Measurements from ENCODE around the gene DDX21. TPM values are rescaled to one million over a fixed set of nuclear protein-coding genes. Genes with fewer than 3 reads are reported as not detected.
"Not testable (repeated sequence)": the region's sequence is repeated elsewhere in the genome, so short reads cannot be mapped to it uniquely, and the experiment has no call there.

DDX21 gene
- total RNA-seq, 4 donors from 2014 or later: 8.8 to 29.5 (median 17.0) TPM

DNA sequence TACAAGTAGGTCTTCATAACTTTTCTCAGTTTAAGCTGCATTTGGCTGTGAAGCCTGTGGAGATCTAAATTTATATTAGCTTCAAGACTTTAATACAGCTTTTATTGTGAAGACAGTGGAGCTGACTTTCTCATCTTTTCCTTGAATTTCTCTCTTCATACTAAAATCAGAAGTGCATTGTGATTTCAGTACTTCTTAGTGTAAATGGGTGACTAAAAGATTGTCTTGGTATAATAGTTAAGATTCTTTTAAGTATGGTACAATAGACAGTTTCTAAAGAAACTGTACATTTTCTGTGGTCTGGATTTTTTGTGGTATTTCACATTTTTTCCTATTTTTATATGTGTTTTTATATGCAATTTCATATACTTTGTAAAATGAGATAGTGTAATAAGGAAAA, 21.0 kb upstream of the DDX21 start:
- Histone ChIP-seq H3K36me3 (peaks cover 0 to 38% (median 17%) of the 10 kb centered on the region in 4 donors), H3K27me3 (no peaks in the 10 kb centered on the region), H3K4me1 (no peaks in the 10 kb centered on the region), H3K27ac (no peak overlapping the region), H3K4me3 (no peak overlapping the region), H3K9me3 (no peaks in the 10 kb centered on the region)
- intact Hi-C loops (cut with DNase I; ENCODE audit: low total_unique reads) (no loop called here), in situ Hi-C loops (cut with MboI; ENCODE audit: low pct_ligation_motif_present in 1 of 4, low pct_unique_long_range_greater_than_20kb in 1 of 4, low sequenced_read_pairs in 3 of 4) (no loop called here)
- no peak for TF ChIP-seq CTCF (IDR thresholded peaks at IDR 0.05)
- TF ChIP-seq POLR2A (IDR thresholded peaks at IDR 0.05): no peak
- TF ChIP-seq EP300 (IDR thresholded peaks at IDR 0.05; ENCODE audit: low read depth): no peak
- TF ChIP-seq POLR2AphosphoS5 (IDR thresholded peaks at IDR 0.05): no peak
- DNase-seq: no peak

- Histone ChIP-seq H3K27me3 (no peaks in the 10 kb centered on the region), H3K9me3 (no peaks in the 10 kb centered on the region), H3K27ac (no peak overlapping the region), H3K36me3 (peaks cover 0 to 64% (median 17%) of the 10 kb centered on the region in 4 donors), H3K4me3 (no peak overlapping the region), H3K4me1 (no peaks in the 10 kb centered on the region)
- 64 to 70% methylated on average over 2 of the region's 2 CpGs for WGBS, 2 donors (ENCODE audit: low coverage in 1 of 2)
- no peak for TF ChIP-seq POLR2AphosphoS5 (IDR thresholded peaks at IDR 0.05)
- TF ChIP-seq CTCF (IDR thresholded peaks at IDR 0.05): no peak
- TF ChIP-seq EP300 (IDR thresholded peaks at IDR 0.05; ENCODE audit: low read depth): no peak
- TF ChIP-seq POLR2A (IDR thresholded peaks at IDR 0.05): no peak
- DNase-seq: no peak
- intact Hi-C loops (cut with DNase I; ENCODE audit: low total_unique reads): no loop called here
- in situ Hi-C loops (cut with MboI; ENCODE audit: low pct_ligation_motif_present in 1 of 4, low pct_unique_long_range_greater_than_20kb in 1 of 4, low sequenced_read_pairs in 3 of 4): no loop called here
Observed at GRCh38 chr10:68938117-68938516, 17.9 kb upstream of the DDX21 start.

GRCh38 chr10:68938884-68939283, 17.1 kb upstream of the DDX21 start:
- no peaks in the 10 kb centered on the region for H3K9me3 ChIP-seq
- H3K4me3 ChIP-seq: no peak overlapping the region
- 86 to 89% methylated on average over 2 of the region's 2 CpGs for WGBS, 2 donors (ENCODE audit: low coverage in 1 of 2)
- TF ChIP-seq POLR2A (IDR thresholded peaks at IDR 0.05) (no peak), CTCF (IDR thresholded peaks at IDR 0.05) (no peak), EP300 (IDR thresholded peaks at IDR 0.05; ENCODE audit: low read depth) (no peak), POLR2AphosphoS5 (IDR thresholded peaks at IDR 0.05) (no peak)
- intact Hi-C loops (cut with DNase I; ENCODE audit: low total_unique reads) (no loop called here), in situ Hi-C loops (cut with MboI; ENCODE audit: low pct_ligation_motif_present in 1 of 4, low pct_unique_long_range_greater_than_20kb in 1 of 4, low sequenced_read_pairs in 3 of 4) (no loop called here)
- no peak for DNase-seq
- no peak overlapping the region for H3K27ac ChIP-seq
- no peaks in the 10 kb centered on the region for H3K27me3 ChIP-seq
- H3K36me3 ChIP-seq: peaks cover 0 to 70% (median 20%) of the 10 kb centered on the region in 4 donors
- no peaks in the 10 kb centered on the region for H3K4me1 ChIP-seq

DNA sequence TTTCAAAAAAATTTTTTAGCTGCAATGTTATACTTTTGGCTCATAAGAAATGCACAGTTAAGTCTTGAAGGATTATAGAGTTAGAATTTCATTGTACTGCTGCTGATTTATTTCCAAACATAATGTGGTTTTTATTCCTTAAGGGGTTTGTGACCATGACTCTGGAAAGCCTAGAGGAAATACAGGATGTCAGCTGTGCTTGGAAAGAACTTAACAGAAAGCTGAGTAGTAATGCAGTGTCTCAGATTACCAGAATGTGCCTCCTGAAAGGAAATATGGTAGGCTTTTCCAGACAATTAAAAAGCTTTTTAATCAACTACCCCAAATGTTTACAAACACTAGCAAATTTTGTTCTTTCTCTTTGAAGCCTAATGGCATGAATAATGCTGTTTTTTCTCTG, 15.1 kb upstream of the DDX21 start:
- H3K27me3 ChIP-seq; DNase-seq; H3K27ac ChIP-seq; H3K4me1 ChIP-seq; in situ Hi-C loops (cut with MboI; ENCODE audit: low pct_ligation_motif_present in 1 of 4, low pct_unique_long_range_greater_than_20kb in 1 of 4, low sequenced_read_pairs in 3 of 4); intact Hi-C loops (cut with DNase I; ENCODE audit: low total_unique reads); H3K9me3 ChIP-seq; H3K4me3 ChIP-seq: not testable (repeated sequence)
- peaks cover 0 to 58% (median 22%) of the 10 kb centered on the region in 4 donors for H3K36me3 ChIP-seq

DNA sequence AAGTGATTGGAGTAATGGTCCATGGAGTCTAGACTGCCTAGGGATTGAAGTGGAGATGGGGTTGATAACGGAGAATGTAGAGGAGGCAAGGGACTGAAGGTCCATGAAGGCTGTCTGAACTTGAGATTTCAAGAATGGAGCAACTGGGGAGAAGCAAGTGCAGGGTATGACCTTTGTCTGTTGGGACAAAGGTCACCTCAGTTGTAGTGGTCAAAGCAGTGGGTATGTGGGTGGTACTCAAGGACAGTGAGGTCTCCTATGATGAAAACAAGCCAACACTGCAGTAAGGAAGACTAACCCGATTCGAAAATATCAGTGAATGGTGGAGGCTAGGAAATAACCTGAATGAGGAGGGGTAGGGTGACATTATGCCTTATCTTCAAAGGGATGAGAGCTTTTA, 5.4 kb upstream of the DDX21 start:
- in situ Hi-C loops (cut with MboI; ENCODE audit: low pct_ligation_motif_present in 1 of 4, low pct_unique_long_range_greater_than_20kb in 1 of 4, low sequenced_read_pairs in 3 of 4) (no loop called here), intact Hi-C loops (cut with DNase I; ENCODE audit: low total_unique reads) (no loop called here)
- H3K27me3 ChIP-seq: no peaks in the 10 kb centered on the region
- TF ChIP-seq POLR2A (IDR thresholded peaks at IDR 0.05) (no peak), POLR2AphosphoS5 (IDR thresholded peaks at IDR 0.05) (no peak), EP300 (IDR thresholded peaks at IDR 0.05; ENCODE audit: low read depth) (no peak)
- H3K36me3 ChIP-seq: peaks cover 0 to 31% (median 15%) of the 10 kb centered on the region in 4 donors
- 83 to 99% methylated on average over 1 to 3 of the region's 3 CpGs for WGBS, 2 donors (ENCODE audit: low coverage in 1 of 2)
- H3K4me1 ChIP-seq: peaks cover 5 to 8% (median 6%) of the 10 kb centered on the region in 4 donors
- no peak for DNase-seq
- no peak overlapping the region for H3K4me3 ChIP-seq
- no peaks in the 10 kb centered on the region for H3K9me3 ChIP-seq
- no peak overlapping the region for H3K27ac ChIP-seq
